DND-41 (cell line): Measurements from ENCODE around the gene ZHX3.

ENCODE experiments used
- ATAC-seq: fragments of 200-7000 bp; cut with Tn5 transposase; 3 replicates; pipeline ENCODE4 v1.9.1; 2021; ENCODE audit warnings: low read depth; ENCODE audit not compliant: insufficient read depth
- DNase-seq: peaks from one replicate; pipeline ENCODE4 v3.0.0-alpha.2; 2020
- H2AFZ ChIP-seq: 2 replicates; pipeline ENCODE4 v1.6.0; 2012; ENCODE audit warnings: low read depth, low read length
- H3K27ac ChIP-seq: 2 replicates; pipeline ENCODE4 v1.5.1; 2012; ENCODE audit warnings: low read length, inconsistent platforms
- H3K27me3 ChIP-seq: fragments of 200-600 bp; sonication (generic); 2 replicates; pipeline ENCODE4 v1.6.0; 2012; ENCODE audit warnings: low read length, mild to moderate bottlenecking, inconsistent platforms; ENCODE audit not compliant: insufficient read depth, poor library complexity
- H3K36me3 ChIP-seq: 2 replicates; pipeline ENCODE4 v1.5.1; 2012; ENCODE audit warnings: low read length, inconsistent platforms; ENCODE audit not compliant: insufficient read depth
- H3K4me1 ChIP-seq: 2 replicates; pipeline ENCODE4 v1.5.1; 2012; ENCODE audit warnings: mild to moderate bottlenecking, low read length; ENCODE audit not compliant: insufficient read depth
- H3K4me2 ChIP-seq: 2 replicates; pipeline ENCODE4 v1.6.0; 2012; ENCODE audit warnings: mild to moderate bottlenecking, moderate library complexity, low read length, inconsistent platforms; ENCODE audit not compliant: insufficient read depth
- H3K4me3 ChIP-seq, 2 experiments: fragments of 200-600 bp in 1 of 2; shearing (Covaris generic) in 1 of 2; 2 replicates each; pipeline ENCODE4 v1.5.1; 2012 to 2016; ENCODE audit warnings: inconsistent platforms in 2 of 2, low read length in 2 of 2, mild to moderate bottlenecking in 2 of 2, low read depth in 1 of 2, moderate library complexity in 1 of 2
- H3K79me2 ChIP-seq: 2 replicates; pipeline ENCODE4 v1.6.0; 2012; ENCODE audit warnings: low read length, inconsistent platforms; ENCODE audit not compliant: insufficient read depth
- H3K9ac ChIP-seq: 2 replicates; pipeline ENCODE4 v1.6.0; 2012; ENCODE audit warnings: low read depth, mild to moderate bottlenecking, inconsistent platforms, low read length, moderate library complexity
- H3K9me3 ChIP-seq: 2 replicates; pipeline ENCODE4 v1.5.1; 2012; ENCODE audit warnings: low read length, moderate library complexity, mild to moderate bottlenecking, inconsistent platforms; ENCODE audit not compliant: insufficient read depth, severe bottlenecking
- H4K20me1 ChIP-seq: 2 replicates; pipeline ENCODE4 v1.6.0; 2012; ENCODE audit warnings: low read length; ENCODE audit not compliant: insufficient read depth
- CTCF ChIP-seq: IDR thresholded peaks from 2 replicates; pipeline ENCODE4 v1.5.1; 2012; ENCODE audit warnings: borderline replicate concordance, low read length, moderate library complexity, mild to moderate bottlenecking; ENCODE audit not compliant: poor library complexity, severe bottlenecking; ENCODE audit errors: extremely low read depth
- EZH2 ChIP-seq: IDR thresholded peaks from 3 replicates; pipeline ENCODE4 v1.6.1; 2012; ENCODE audit warnings: borderline replicate concordance, low read depth, mild to moderate bottlenecking, moderate library complexity, low read length, inconsistent platforms; ENCODE audit not compliant: severe bottlenecking

ZHX3 gene

GRCh38 chr20:41165001-41165882, 152.3 kb downstream of the ZHX3 start:
- Histone ChIP-seq H4K20me1 (peaks cover 93% of the 10 kb centered on the region), H3K9me3 (no peaks in the 10 kb centered on the region), H3K79me2 (peaks cover 12% of the 10 kb centered on the region), H3K36me3 (peaks cover 100% of the 10 kb centered on the region), H3K4me2 (no peak overlapping the region), H3K4me3 (no peak overlapping the region), H3K4me1 (no peaks in the 10 kb centered on the region), H3K27me3 (no peaks in the 10 kb centered on the region), H3K27ac (no peak overlapping the region), H2AFZ (no peak overlapping the region), H3K9ac (no peak overlapping the region)
- no peak for DNase-seq
- ATAC-seq: no peak
- TF ChIP-seq CTCF: no peak
- no peak for TF ChIP-seq EZH2

DNA sequence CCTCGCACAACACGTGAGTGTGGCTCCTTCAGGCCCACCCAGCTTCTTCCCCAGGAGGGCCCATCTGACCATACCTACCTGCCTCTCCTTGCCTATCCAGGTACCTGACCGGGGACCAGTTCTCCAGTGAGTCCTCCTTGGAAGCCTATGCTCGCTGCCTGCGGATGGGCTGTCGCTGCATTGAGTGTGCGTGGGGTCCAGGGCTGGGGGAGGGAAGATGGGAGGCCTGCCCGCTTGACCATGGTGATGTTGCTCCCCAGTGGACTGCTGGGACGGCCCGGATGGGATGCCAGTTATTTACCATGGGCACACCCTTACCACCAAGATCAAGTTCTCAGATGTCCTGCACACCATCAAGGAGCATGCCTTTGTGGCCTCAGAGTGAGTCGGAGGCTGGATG, 153.7 kb downstream of the ZHX3 start:
- Histone ChIP-seq H4K20me1 (peaks cover 93% of the 10 kb centered on the region), H2AFZ (no peak overlapping the region), H3K4me2 (no peak overlapping the region), H3K79me2 (peaks cover 26% of the 10 kb centered on the region), H3K4me1 (no peaks in the 10 kb centered on the region), H3K27ac (no peak overlapping the region), H3K9me3 (no peaks in the 10 kb centered on the region), H3K4me3 (no peak overlapping the region), H3K9ac (no peak overlapping the region), H3K27me3 (no peaks in the 10 kb centered on the region), H3K36me3 (peaks cover 100% of the 10 kb centered on the region)
- DNase-seq (no peak), ATAC-seq (no peak)
- TF ChIP-seq CTCF (no peak), EZH2 (no peak)

DNA sequence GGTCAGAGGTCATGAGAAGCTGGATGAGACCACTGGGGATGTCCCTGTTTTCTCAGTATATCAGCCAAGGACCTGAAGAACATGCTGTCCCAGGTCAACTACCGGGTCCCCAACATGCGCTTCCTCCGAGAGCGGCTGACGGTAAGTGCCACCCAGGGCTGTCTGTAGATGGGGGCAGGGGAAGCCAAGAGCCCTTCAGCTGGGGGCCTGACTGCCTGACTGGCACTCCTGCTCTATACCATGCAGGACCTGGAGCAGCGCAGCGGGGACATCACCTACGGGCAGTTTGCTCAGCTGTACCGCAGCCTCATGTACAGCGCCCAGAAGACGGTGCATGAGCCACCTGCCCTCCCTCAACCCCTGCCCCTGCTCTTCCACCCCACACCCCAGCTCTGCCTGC, 155.1 kb downstream of the ZHX3 start:
- H3K4me2 ChIP-seq: no peak overlapping the region
- H3K27me3 ChIP-seq: no peaks in the 10 kb centered on the region
- ATAC-seq: no peak
- H3K36me3 ChIP-seq: peaks cover 100% of the 10 kb centered on the region
- DNase-seq: no peak
- no peak overlapping the region for H3K27ac ChIP-seq
- H3K9ac ChIP-seq: no peak overlapping the region
- H3K9me3 ChIP-seq: no peaks in the 10 kb centered on the region
- peaks cover 40% of the 10 kb centered on the region for H3K79me2 ChIP-seq
- H2AFZ ChIP-seq: no peak overlapping the region
- H3K4me1 ChIP-seq: peaks cover 9% of the 10 kb centered on the region
- H3K4me3 ChIP-seq: no peak overlapping the region
- no peak for TF ChIP-seq EZH2
- no peak for TF ChIP-seq CTCF
- peaks cover 94% of the 10 kb centered on the region for H4K20me1 ChIP-seq
